Measurements from ENCODE around the gene RMND5A. TPM values are rescaled to one million over a fixed set of nuclear protein-coding genes. Genes with fewer than 3 reads are reported as not detected.

RMND5A gene
- polyA plus RNA-seq, 1 donor from 2014 or later, result 36.3 TPM

GRCh38 chr2:86672027-86672545 lies 48.0 kb upstream of the RMND5A start:
- H3K4me3 ChIP-seq (ENCODE audit: low read length), result no peak overlapping the region
- no peaks in the 10 kb centered on the region for H3K9me3 ChIP-seq (ENCODE audit: low read length)
- no peaks in the 10 kb centered on the region for H4K20me1 ChIP-seq (ENCODE audit: insufficient read depth)
- no peak overlapping the region for H2AFZ ChIP-seq (ENCODE audit: low read depth, low read length)
- H3K27me3 ChIP-seq (ENCODE audit: insufficient read depth, low read depth, low read length), result no peaks in the 10 kb centered on the region
- TF ChIP-seq RAD21 (conservative IDR thresholded peaks at IDR 0.05), result no peak
- no peak for TF ChIP-seq MXI1 (conservative IDR thresholded peaks at IDR 0.05; ENCODE audit: poor library complexity, severe bottlenecking)
- no peak for TF ChIP-seq EZH2 (IDR thresholded peaks at IDR 0.05; ENCODE audit: borderline replicate concordance, insufficient read depth, low read length, poor library complexity, severe bottlenecking)
- TF ChIP-seq EP300 (conservative IDR thresholded peaks at IDR 0.05; ENCODE audit: poor library complexity, severe bottlenecking), result no peak
- TF ChIP-seq SMC3 (conservative IDR thresholded peaks at IDR 0.05; ENCODE audit: poor library complexity), result no peak
- TF ChIP-seq, protein P1, sequence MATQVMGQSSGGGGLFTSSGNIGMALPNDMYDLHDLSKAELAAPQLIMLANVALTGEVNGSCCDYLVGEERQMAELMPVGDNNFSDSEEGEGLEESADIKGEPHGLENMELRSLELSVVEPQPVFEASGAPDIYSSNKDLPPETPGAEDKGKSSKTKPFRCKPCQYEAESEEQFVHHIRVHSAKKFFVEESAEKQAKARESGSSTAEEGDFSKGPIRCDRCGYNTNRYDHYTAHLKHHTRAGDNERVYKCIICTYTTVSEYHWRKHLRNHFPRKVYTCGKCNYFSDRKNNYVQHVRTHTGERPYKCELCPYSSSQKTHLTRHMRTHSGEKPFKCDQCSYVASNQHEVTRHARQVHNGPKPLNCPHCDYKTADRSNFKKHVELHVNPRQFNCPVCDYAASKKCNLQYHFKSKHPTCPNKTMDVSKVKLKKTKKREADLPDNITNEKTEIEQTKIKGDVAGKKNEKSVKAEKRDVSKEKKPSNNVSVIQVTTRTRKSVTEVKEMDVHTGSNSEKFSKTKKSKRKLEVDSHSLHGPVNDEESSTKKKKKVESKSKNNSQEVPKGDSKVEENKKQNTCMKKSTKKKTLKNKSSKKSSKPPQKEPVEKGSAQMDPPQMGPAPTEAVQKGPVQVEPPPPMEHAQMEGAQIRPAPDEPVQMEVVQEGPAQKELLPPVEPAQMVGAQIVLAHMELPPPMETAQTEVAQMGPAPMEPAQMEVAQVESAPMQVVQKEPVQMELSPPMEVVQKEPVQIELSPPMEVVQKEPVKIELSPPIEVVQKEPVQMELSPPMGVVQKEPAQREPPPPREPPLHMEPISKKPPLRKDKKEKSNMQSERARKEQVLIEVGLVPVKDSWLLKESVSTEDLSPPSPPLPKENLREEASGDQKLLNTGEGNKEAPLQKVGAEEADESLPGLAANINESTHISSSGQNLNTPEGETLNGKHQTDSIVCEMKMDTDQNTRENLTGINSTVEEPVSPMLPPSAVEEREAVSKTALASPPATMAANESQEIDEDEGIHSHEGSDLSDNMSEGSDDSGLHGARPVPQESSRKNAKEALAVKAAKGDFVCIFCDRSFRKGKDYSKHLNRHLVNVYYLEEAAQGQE (IDR thresholded peaks at IDR 0.05; ENCODE audit: borderline replicate concordance), result no peak
- TF ChIP-seq POLR2AphosphoS5 (IDR thresholded peaks at IDR 0.05), result no peak
- no peak for TF ChIP-seq CTCF (IDR thresholded peaks at IDR 0.05; ENCODE audit: poor library complexity, severe bottlenecking)
- TF ChIP-seq TAF1 (IDR thresholded peaks at IDR 0.05; ENCODE audit: low read depth), result no peak
- H3K9ac ChIP-seq (ENCODE audit: low read length), result no peak overlapping the region
- H3K27ac ChIP-seq (ENCODE audit: low read length), result no peak overlapping the region
- no peaks in the 10 kb centered on the region for H3K79me2 ChIP-seq (replicated peaks; ENCODE audit: insufficient read depth, low read length)
- no peaks in the 10 kb centered on the region for H3K36me3 ChIP-seq (ENCODE audit: insufficient read depth, low read length)
- H3K9me2 ChIP-seq (ENCODE audit: insufficient read depth, low read length), result no peaks in the 10 kb centered on the region
- H3K4me2 ChIP-seq (ENCODE audit: low read length), result no peak overlapping the region
- H3F3A ChIP-seq (ENCODE audit: insufficient read depth, low read length, poor library complexity, severe bottlenecking), result no peaks in the 10 kb centered on the region

DNA sequence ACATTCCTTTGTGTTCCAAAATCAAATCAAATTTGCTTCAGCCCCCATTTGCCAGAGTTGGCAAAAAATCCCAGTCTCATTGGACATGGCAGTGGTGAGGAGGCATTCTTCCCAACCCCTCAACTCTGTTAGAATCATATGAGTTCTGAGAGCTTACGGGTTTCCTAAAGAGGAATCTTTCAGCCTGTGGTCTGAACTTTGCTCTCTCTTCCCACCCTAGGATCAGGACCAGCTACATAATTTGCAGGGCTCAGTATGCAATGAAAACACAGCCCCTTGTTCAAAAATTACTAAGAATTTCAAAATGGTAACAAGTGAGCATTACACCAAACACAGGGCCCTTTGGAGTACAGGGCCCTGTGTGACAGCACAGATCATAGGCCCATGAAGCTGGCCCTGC lies 47.1 kb upstream of the RMND5A start:
- no peaks in the 10 kb centered on the region for H3K9me2 ChIP-seq (ENCODE audit: insufficient read depth, low read length)
- no peak overlapping the region for H3K9ac ChIP-seq (ENCODE audit: low read length)
- no peaks in the 10 kb centered on the region for H3K9me3 ChIP-seq (ENCODE audit: low read length)
- H2AFZ ChIP-seq (ENCODE audit: low read depth, low read length), result no peak overlapping the region
- no peaks in the 10 kb centered on the region for H3K79me2 ChIP-seq (replicated peaks; ENCODE audit: insufficient read depth, low read length)
- no peak overlapping the region for H3K4me3 ChIP-seq (ENCODE audit: low read length)
- H3K4me2 ChIP-seq (ENCODE audit: low read length), result no peak overlapping the region
- no peaks in the 10 kb centered on the region for H4K20me1 ChIP-seq (ENCODE audit: insufficient read depth)
- no peak overlapping the region for H3K27ac ChIP-seq (ENCODE audit: low read length)
- no peaks in the 10 kb centered on the region for H3K36me3 ChIP-seq (ENCODE audit: insufficient read depth, low read length)
- H3K27me3 ChIP-seq (ENCODE audit: insufficient read depth, low read depth, low read length), result no peaks in the 10 kb centered on the region
- H3F3A ChIP-seq (ENCODE audit: insufficient read depth, low read length, poor library complexity, severe bottlenecking), result no peaks in the 10 kb centered on the region
- no peak for TF ChIP-seq EP300 (conservative IDR thresholded peaks at IDR 0.05; ENCODE audit: poor library complexity, severe bottlenecking)
- no peak for TF ChIP-seq SMC3 (conservative IDR thresholded peaks at IDR 0.05; ENCODE audit: poor library complexity)
- TF ChIP-seq EZH2 (IDR thresholded peaks at IDR 0.05; ENCODE audit: borderline replicate concordance, insufficient read depth, low read length, poor library complexity, severe bottlenecking), result no peak
- no peak for TF ChIP-seq RAD21 (conservative IDR thresholded peaks at IDR 0.05)
- TF ChIP-seq POLR2AphosphoS5 (IDR thresholded peaks at IDR 0.05), result no peak
- TF ChIP-seq, protein P1 (IDR thresholded peaks at IDR 0.05; ENCODE audit: borderline replicate concordance), result no peak
- no peak for TF ChIP-seq TAF1 (IDR thresholded peaks at IDR 0.05; ENCODE audit: low read depth)

Measured in neural cell (in vitro differentiated cells).